PC-3 (cell line): ENCODE data around the gene GRIN3B. TPM values are rescaled to one million over a fixed set of nuclear protein-coding genes. Genes with fewer than 3 reads are reported as not detected.
A peak's percentile ranks its signal among the peaks of the same experiment; 100 is the strongest.

Experiments
- ATAC-seq: fragments of 200-7000 bp; cut with Tn5 transposase; 2 replicates; pipeline ENCODE4 v1.9.1; 2020; ENCODE audit warnings: mild to moderate bottlenecking, moderate library complexity
- Bru-seq: library from RNA; stranded (reverse); fragments of 400-500 nt; gene quantifications from one replicate; lab custom pipeline; 2021; lab: Mats Ljungman, UMichigan
- BruChase-seq, 2 experiments: library from RNA; stranded (reverse); fragments of 400-500 nt; gene quantifications; one replicate each; lab custom pipeline; 2021; lab: Mats Ljungman, UMichigan
- BruUV-seq: library from RNA; stranded (reverse); fragments of 400-500 nt; replicated peaks from 2 replicates; lab custom pipeline; 2021; lab: Mats Ljungman, UMichigan
- CTCF ChIA-PET: fragments of 300-600 bp; sonication (Branson Sonifier 250); formaldehyde crosslinking; loops from one replicate; lab custom pipeline; 2022; ENCODE audit warnings: antibody characterized with exemption; lab: Charles Lee
- POLR2A ChIA-PET: fragments of 300-600 bp; sonication (Branson Sonifier 250); formaldehyde crosslinking; loops from one replicate; lab custom pipeline; 2022; ENCODE audit warnings: antibody characterized with exemption; ENCODE audit not compliant: unreplicated experiment; lab: Charles Lee
- DNase-seq: peaks from one replicate; pipeline ENCODE4 v3.0.0-alpha.2; 2015
- H2AFZ ChIP-seq: fragments of 300-600 bp; sonication (generic); 2 replicates; pipeline ENCODE4 v1.6.0; 2016; ENCODE audit warnings: antibody characterized with exemption, low read length
- H3F3A ChIP-seq: fragments of 300-600 bp; sonication (generic); one replicate; pipeline ENCODE4 v1.6.0; 2017; ENCODE audit warnings: antibody characterized with exemption, low read length, control low read depth, mild to moderate bottlenecking; ENCODE audit not compliant: unreplicated experiment
- H3K27ac ChIP-seq: fragments of 300-600 bp; sonication (generic); 2 replicates; pipeline ENCODE4 v1.5.1; 2016; ENCODE audit warnings: mild to moderate bottlenecking, low read length
- H3K27me3 ChIP-seq: fragments of 300-600 bp; sonication (generic); 2 replicates; pipeline ENCODE4 v1.6.1; 2016; ENCODE audit warnings: low read length, mixed read lengths
- H3K36me3 ChIP-seq: fragments of 300-600 bp; sonication (generic); 2 replicates; pipeline ENCODE4 v1.6.1; 2016; ENCODE audit warnings: low read depth, mixed run types, low read length, mixed read lengths
- H3K4me1 ChIP-seq: fragments of 300-600 bp; sonication (generic); 2 replicates; pipeline ENCODE4 v1.5.1; 2016; ENCODE audit warnings: low read length; ENCODE audit not compliant: insufficient read depth
- H3K4me2 ChIP-seq: fragments of 300-600 bp; sonication (generic); 2 replicates; pipeline ENCODE4 v1.6.0; 2016; ENCODE audit warnings: low read length
- H3K4me3 ChIP-seq: fragments of 300-600 bp; sonication (generic); 2 replicates; pipeline ENCODE4 v1.5.1; 2016; ENCODE audit warnings: mild to moderate bottlenecking, low read length, mixed read lengths
- H3K79me2 ChIP-seq: fragments of 300-600 bp; sonication (generic); 2 replicates; pipeline ENCODE4 v1.6.1; 2017; ENCODE audit warnings: low read length, mixed read lengths
- H3K9ac ChIP-seq: fragments of 300-600 bp; sonication (generic); 2 replicates; pipeline ENCODE4 v1.6.0; 2016; ENCODE audit warnings: mild to moderate bottlenecking, low read length
- H3K9me2 ChIP-seq: fragments of 300-600 bp; sonication (generic); replicated peaks from 2 replicates; pipeline ENCODE4 v1.6.1; 2016; ENCODE audit warnings: mixed run types, low read length, mixed read lengths
- H3K9me3 ChIP-seq: fragments of 300-600 bp; sonication (generic); 2 replicates; pipeline ENCODE4 v1.6.1; 2016; ENCODE audit warnings: low read length, mixed read lengths
- H4K20me1 ChIP-seq: fragments of 300-600 bp; sonication (generic); 2 replicates; pipeline ENCODE4 v1.6.1; 2016; ENCODE audit warnings: low read length, mixed read lengths
- CTCF ChIP-seq: fragments of 300-600 bp; sonication (generic); conservative IDR thresholded peaks from 2 replicates; pipeline ENCODE4 v1.5.1; 2017; ENCODE audit warnings: antibody characterized with exemption, low read depth, mild to moderate bottlenecking, low read length
- EZH2 ChIP-seq: fragments of 300-600 bp; sonication (generic); IDR thresholded peaks from one replicate; pipeline ENCODE4 v1.6.1; 2017; ENCODE audit warnings: antibody characterized with exemption, mild to moderate bottlenecking, low read length; ENCODE audit not compliant: unreplicated experiment
- EZH2phosphoT487 ChIP-seq: fragments of 300-600 bp; sonication (generic); IDR thresholded peaks from 2 replicates; pipeline ENCODE4 v1.6.1; 2018; ENCODE audit warnings: mild to moderate bottlenecking, antibody characterized with exemption, low read length, borderline replicate concordance
- intact Hi-C: fragments of 100-400 bp; cut with micrococcal nuclease; formaldehyde crosslinking; loops from 2 replicates; pipeline ENCODE4 v1.9.0; 2023
- long read RNA-seq: library from polyadenylated mRNA; unstranded; transcript quantifications from one replicate; pipeline ENCODE4 v2.0.0, GENCODE V29; 2021; ENCODE audit not compliant: unreplicated experiment
- total RNA-seq: library from RNA; depleted of rRNA; stranded (reverse); fragments of >200 nt; gene quantifications from 2 replicates; pipeline ENCODE4 v1.2.3, GENCODE V29; 2014; rRNA removed

Gene GRIN3B
- total RNA-seq (0.63 and 0.69 TPM in 2 replicates), Bru-seq, nascent RNA (percentile 14 among the genes with signal in this experiment), BruChase-seq, experiment 1, labeled RNA remaining after a 6-hour chase (percentile 22 among the genes with signal in this experiment), BruChase-seq, experiment 2, labeled RNA remaining after a 2-hour chase (percentile 20 among the genes with signal in this experiment)
- long read RNA-seq, partial matches to known transcripts: 2 of 4 reads
- long read RNA-seq, other reads (novel, unspliced or antisense): 2 of 4 reads

- H3K4me2 ChIP-seq: peak within 1 kb of the TSS; percentile 51; the same call in 1 of the 2 replicates
- H3K27me3 ChIP-seq: no peaks in the 10 kb centered on the region; the same call in 1 of the 2 replicates
- TF ChIP-seq EZH2 (no peak), CTCF (peak; percentile 45), EZH2phosphoT487 (no peak)
- H3K27ac ChIP-seq: no peak within 1 kb of the TSS
- H3K36me3 ChIP-seq: no peaks in the 10 kb centered on the region
- intact Hi-C loops: no loop called here
- no peaks in the 10 kb centered on the region for H3K79me2 ChIP-seq
- no peaks in the 10 kb centered on the region for H3K9me2 ChIP-seq
- no TSS peak for BruUV-seq
- H2AFZ ChIP-seq: no peak within 1 kb of the TSS
- ChIA-PET POLR2A (no interaction called here), CTCF (no interaction called here)
- H3K9ac ChIP-seq: no peak within 1 kb of the TSS
- DNase-seq: peak; percentile 75
- no peaks in the 10 kb centered on the region for H3K9me3 ChIP-seq
- H3F3A ChIP-seq: no peaks in the 10 kb centered on the region
- no peaks in the 10 kb centered on the region for H4K20me1 ChIP-seq
- peak; percentile 65 for ATAC-seq
- no peak within 1 kb of the TSS for H3K4me3 ChIP-seq
- H3K4me1 ChIP-seq: peaks cover 8% of the 10 kb centered on the region
Observed at GRCh38 chr19:1000095-1000494, at the start of gene GRIN3B. TSS of gene GRIN3B (plus strand) at chr19:1000419. CDS start at chr19:1000438, 19 bp downstream.

GRCh38 chr19:952049-952679, 48.1 kb upstream of the GRIN3B start:
- H3F3A ChIP-seq: no peaks in the 10 kb centered on the region
- ChIA-PET CTCF (no interaction called here), POLR2A (no interaction called here)
- H3K9me2 ChIP-seq: no peaks in the 10 kb centered on the region
- no peak for TF ChIP-seq CTCF
- no peak for TF ChIP-seq EZH2phosphoT487
- no peak for TF ChIP-seq EZH2
- H3K4me2 ChIP-seq: no peak overlapping the region
- H3K9ac ChIP-seq: no peak overlapping the region
- ATAC-seq: no peak
- no peak for DNase-seq
- H2AFZ ChIP-seq: no peak overlapping the region
- no peaks in the 10 kb centered on the region for H3K36me3 ChIP-seq
- no TSS peak for BruUV-seq
- intact Hi-C loops: no loop called here
- H4K20me1 ChIP-seq: no peaks in the 10 kb centered on the region
- no peaks in the 10 kb centered on the region for H3K27me3 ChIP-seq
- no peak overlapping the region for H3K4me3 ChIP-seq
- no peaks in the 10 kb centered on the region for H3K79me2 ChIP-seq
- peaks cover 6% of the 10 kb centered on the region for H3K4me1 ChIP-seq
- no peak overlapping the region for H3K27ac ChIP-seq
- H3K9me3 ChIP-seq: no peaks in the 10 kb centered on the region
